GM20431 (cell line): Measurements from ENCODE around the gene PIN1.
"Not testable (repeated sequence)": the region's sequence is repeated elsewhere in the genome, so short reads cannot be mapped to it uniquely, and the experiment has no call there.

ENCODE experiments used
- in situ Hi-C: fragments of 300-500 bp; cut with MseI, MboI; formaldehyde crosslinking; loops from one replicate; pipeline ENCODE4 v1.15.0; 2020; ENCODE audit warnings: low sequenced_read_pairs; ENCODE audit not compliant: unreplicated experiment

PIN1 gene

DNA sequence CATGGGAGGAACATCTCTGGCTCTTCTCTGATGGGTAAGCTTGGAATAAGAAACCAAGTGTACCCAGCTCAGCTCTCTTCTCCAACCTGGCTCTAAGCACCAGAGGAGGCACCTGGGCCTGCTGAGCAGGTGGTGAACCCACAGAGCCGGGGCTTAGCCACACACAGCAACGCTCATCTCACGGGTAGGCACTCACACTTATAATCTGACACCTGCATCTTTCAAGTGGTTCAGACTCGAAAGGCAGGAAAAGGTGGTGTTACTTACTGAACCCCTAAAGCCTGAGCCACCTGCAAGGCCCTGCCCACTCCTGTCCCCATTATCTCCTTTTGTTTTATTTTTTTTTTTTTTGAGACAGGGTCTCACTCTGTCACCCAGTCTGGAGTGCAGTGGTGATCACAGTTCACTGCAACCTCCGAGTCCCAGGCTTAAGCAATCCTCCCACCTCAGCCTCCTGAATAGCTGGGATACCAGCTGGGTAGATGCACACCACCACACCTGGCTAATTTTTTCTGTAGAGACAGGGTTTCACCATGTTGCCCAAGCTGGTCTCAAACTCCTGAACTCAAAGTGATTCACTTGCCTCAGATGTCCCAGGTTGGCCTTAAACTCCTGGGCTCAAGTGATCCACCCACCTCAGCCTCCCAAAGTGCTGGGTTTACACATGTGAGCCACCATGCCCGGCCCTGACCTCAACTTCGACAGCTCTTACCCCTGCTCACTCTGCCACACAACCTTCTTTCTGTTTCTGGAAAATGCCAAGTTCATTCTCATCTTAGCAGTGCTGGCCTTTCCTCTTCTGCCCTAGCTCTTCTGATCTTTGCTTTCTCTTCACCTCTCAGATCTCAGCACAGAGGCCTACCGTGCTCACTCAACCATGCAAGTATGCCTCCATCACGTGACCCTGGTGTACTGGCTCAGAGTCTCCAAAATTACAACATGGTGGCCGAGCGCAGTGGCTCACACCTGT is 26.0 kb upstream of the PIN1 start:
- in situ Hi-C loops, result no loop called here

- in situ Hi-C loops, result no loop called here
Observed at GRCh38 chr19:9811139-9811538, 24.0 kb upstream of the PIN1 start.

DNA sequence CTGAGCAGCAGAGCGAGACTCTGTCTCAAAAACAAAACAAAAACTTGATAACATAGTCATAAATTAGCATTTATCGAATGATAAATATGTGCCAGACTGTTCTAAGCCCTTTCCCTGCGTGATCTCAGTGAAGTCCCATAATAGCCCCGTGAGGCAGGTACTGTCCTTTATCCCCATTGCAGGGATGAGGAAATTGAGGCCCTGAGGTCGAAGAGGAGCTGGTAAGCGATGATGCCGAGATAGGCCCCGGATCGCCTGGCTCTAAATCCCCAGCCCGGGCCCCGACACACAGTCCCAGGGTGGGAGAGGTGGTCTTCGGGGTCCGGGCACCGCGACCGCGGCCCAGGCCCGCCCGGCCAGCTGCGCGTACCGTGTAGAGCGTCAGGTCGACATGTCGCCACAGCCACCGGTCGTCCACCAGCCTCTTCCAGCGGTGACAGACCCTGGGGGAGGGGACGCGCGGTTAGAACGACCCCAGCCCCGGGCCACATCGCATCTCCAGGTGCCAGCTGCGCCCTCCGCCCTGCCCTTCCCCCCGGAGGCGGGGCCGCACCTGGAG is 16.9 kb upstream of the PIN1 start:
- in situ Hi-C loops, result no loop called here

GRCh38 chr19:9818734-9819595 is 16.2 kb upstream of the PIN1 start, which contains the start of gene FBXL12:
TSS of gene FBXL12 (minus strand) at chr19:9819079. CDS start at chr19:9818813, 266 bp downstream.
- in situ Hi-C loops, result no loop called here

GRCh38 chr19:9819596-9819909 is 15.6 kb upstream of the PIN1 start:
- in situ Hi-C loops, result no loop called here

DNA sequence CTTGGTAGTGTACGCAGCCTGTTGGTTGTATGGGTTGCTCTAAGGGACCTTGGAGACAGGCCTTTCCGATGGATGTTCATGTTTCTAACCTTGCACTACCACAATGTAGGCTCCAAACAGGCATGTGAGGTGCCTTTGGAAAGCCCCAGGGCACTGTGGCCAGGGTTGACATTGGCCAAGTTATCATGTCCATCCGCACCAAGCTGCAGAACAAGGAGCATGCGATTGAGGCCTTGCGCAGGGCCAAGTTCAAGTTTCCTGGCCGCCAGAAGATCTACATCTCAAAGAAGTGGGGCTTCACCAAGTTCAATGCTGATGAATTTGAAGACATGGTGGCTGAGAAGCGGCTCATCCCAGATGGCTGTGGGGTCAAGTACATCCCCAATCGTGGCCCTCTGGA is 15.1 kb upstream of the PIN1 start:
- in situ Hi-C loops, result not testable (repeated sequence)

- in situ Hi-C loops, result no loop called here
Observed at GRCh38 chr19:9823816-9824215, 11.3 kb upstream of the PIN1 start.

DNA sequence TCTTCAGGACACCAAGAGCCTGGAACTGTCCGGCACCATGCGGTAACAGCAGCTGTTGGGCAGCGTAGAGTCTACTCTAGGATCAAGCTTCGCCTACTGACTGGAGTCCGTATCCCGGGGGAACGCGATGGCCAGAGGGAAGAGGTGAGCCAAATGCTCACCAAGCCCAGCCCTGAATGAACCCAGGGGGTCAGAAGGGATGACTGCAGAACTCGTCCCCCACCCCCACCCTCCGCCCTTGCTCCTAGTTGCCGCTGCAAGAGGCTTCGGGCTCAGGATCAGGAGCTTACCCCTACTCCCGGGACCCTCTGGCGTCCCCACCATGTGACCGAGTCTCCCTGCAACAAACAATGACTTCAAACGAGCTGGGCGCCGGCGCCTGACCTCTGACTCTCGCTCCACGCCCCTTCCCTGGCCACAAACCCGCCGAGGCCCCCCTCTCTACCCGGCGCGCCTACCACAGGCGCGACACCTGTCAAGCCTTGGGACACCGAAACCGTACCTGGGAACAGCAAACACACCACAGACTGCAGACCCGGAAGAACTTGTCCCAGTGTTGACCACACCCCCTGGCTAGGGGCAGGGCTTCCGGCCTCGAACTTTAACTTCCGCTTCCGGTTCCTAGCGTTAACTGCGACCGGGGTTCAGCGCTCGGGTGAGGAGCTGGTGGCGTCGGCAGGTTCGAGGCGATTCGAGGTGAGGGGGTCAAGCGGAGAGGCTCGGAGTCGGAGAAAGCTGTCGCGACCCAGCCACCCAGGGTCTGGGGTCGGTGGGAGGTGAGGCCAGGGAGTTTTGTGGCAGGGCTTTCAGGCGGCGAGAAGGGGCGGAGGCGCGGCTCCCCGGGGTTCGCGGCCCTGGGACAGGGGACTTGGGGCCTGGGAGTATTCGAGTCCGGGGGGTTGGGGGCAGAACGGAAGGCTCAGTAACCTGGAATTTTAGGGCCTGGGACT is 7.6 kb upstream of the PIN1 start, which contains the start of gene UBL5:
UBL5 (plus strand) TSS at position 630 of the 950 bp plus-strand sequence. CDS start 420 bp downstream, outside the sequence.
- in situ Hi-C loops, result no loop called here

GRCh38 chr19:9828551-9829063 is 6.5 kb upstream of the PIN1 start:
- in situ Hi-C loops, result no loop called here

- in situ Hi-C loops, result no loop called here
Observed at GRCh38 chr19:9834307-9834725, 802 bp upstream of the PIN1 start.

DNA sequence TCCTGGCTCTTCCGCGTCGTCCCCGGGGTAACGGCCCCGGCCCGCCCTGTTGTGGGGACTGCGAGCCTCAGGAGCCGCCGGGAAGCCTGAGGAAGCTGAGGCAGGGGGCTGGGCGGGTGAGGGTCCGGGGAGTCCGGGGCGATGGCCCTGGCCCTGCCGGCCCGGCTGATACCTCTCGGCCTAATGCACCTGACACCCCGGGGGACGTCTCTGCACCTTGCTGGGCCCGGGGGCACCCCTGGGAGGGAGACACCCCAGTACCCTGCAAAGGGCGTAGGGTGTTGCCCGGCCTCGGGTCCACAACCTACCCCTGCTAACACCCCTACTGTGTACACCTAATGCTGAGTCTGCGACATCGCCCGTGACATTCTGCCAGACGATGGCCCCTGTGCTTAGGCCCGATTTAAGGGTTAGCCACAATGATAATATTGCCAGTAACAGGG is 410 bp downstream of the PIN1 start:
- in situ Hi-C loops, result no loop called here

- in situ Hi-C loops, result no loop called here
Observed at GRCh38 chr19:9836021-9836420, 903 bp downstream of the PIN1 start.

- in situ Hi-C loops, result no loop called here
Observed at GRCh38 chr19:9838324-9838723, 3.2 kb downstream of the PIN1 start.

DNA sequence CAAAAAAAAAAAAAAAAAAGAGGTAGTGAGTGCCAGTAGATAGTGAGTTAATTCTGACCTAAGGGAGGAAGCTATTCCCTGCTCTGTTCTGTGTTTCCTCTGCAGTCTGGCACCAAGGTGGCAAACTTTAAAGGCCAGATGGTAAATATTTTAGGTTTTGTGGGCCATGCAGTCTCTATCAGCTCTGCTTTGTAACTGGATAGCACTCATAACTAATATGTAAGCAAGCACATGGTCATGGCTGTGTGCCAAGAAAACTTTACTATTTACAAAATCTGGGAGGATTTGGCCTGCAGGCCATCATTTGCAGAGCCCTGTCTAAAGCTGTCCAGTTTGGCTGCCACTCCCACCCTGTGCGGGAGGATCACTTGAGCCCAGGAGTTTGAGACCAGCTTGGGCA is 4.3 kb downstream of the PIN1 start:
- in situ Hi-C loops, result no loop called here

GRCh38 chr19:9842834-9843625 is 7.9 kb downstream of the PIN1 start:
- in situ Hi-C loops, result no loop called here

- in situ Hi-C loops, result not testable (repeated sequence)
Observed at GRCh38 chr19:9843626-9844273, 8.6 kb downstream of the PIN1 start.

GRCh38 chr19:9847087-9847671 is 12.1 kb downstream of the PIN1 start:
- in situ Hi-C loops, result no loop called here

DNA sequence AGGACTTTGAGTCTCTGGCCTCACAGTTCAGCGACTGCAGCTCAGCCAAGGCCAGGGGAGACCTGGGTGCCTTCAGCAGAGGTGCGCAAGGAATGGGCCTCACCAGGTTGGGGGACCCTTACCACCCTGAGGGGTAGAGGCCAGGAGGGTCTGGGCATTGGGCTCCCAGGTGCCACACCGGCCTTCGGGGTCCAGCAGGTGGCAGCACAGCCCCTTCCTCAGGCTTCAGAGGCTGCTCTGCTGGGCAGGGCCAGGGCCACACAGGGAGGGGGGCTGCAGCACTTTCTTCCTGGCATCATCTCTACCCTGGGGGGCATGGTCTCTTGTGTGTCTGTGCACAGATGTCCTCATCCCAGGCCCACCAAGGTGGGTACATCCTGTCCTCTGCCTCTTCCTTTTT is 12.9 kb downstream of the PIN1 start:
- in situ Hi-C loops, result no loop called here
